Raji (cell line): ENCODE data around the gene ACSF3.

Experiments
- POLR2A ChIP-seq: IDR thresholded peaks from 2 replicates; pipeline ENCODE4 v1.6.1; 2011; ENCODE audit warnings: low read depth, low read length, control low read depth; ENCODE audit not compliant: insufficient read depth

ACSF3 gene

GRCh38 chr16:89120281-89120680 lies 26.6 kb downstream of the ACSF3 start:
- no peak for TF ChIP-seq POLR2A

- TF ChIP-seq POLR2A: no peak
These were observed 27.3 kb downstream of the ACSF3 start for GRCh38 chr16:89120921-89121351.

DNA sequence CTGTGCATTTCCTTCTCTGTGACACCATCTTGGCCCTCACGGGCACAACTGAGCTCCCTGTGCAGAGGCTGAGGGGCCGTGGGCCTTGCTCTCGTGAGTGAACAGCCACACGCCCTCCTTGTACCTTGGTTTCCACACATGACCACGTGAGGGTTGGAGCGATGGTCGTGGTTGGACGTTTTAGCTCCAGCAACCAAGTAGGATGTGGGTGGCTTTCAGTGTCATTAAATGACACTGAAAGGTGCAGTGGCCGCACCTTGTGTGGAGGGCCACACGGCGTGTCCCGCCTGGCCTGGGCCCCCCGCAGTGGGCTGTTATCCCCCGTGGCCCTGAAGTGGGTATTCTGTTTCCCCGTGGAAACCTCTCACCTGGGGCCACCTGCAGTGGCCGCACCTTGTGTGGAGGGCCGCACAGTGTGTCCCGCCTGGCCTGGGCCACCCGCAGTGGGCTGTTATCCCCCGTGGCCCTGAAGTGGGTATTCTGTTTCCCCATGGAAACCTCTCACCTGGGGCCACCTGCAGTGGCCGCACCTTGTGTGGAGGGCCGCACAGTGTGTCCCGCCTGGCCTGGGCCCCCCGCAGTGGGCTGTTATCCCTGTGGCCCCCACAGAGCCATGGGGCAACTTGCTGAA lies 28.2 kb downstream of the ACSF3 start:
- no peak for TF ChIP-seq POLR2A

DNA sequence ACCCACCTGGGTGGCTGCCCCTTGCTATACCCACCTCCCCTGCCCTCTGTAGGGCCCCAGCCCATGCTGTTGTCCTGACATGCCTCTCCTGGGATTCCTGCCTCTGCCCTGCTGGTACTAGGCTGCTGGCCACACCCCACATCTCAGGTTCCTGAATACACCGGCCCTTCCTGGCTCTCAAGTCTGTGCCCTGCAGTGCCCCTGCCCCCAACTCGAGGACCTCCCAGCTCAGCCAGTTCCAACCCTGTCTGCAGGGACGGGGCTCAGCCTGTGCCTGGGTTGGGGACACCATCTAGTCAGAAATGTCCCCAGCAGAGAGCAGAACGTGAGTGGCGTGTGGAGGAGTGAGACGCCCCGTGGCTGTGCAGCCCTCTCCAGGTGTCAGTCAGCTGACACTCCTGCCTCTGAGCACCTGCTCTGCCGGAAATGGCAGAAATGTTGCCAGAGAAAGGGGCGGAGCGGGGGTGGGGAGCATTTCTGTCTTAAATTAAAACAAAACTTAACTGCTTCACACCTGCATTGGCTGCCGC lies 28.7 kb downstream of the ACSF3 start:
- TF ChIP-seq POLR2A: no peak

DNA sequence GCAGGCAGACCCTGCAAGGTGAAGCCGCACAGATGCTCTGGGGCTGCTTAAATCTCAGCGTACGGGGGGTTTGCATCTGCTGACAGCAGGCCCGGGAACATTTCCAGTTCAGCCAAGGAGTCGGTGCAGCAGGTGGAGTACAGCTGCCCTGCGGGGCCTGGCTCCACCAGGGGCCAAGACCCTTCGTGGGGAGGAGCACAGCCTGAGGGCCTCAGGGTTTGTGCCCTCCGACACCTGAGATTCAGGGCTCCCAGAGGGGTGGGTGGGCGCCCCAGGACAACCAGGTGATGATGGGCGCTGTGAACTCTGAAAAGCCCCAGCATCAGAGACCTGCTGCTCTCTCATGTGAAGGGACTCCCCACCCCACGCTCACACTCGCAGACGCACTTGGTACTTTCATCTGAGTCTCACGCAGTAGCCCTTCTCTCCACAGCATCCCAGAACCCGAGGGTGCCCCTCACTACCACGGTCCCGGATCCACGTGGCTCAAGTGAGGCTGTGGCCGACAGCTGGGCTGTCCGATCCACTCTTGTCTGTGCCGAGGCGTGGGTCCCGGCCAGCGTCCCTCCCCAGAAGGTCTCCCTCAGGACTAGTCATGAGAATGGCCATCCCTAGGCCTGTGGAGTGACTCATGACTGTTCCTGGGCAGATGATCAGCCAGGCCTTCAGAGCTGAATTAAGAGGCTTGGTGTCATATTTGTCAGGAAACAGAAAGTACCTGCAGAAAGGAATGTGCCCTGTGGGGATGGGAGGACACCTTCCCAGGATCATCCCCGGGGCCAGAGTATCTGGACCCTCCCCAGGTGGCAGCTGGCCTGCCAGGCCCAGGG lies 29.6 kb downstream of the ACSF3 start:
- TF ChIP-seq POLR2A: no peak

DNA sequence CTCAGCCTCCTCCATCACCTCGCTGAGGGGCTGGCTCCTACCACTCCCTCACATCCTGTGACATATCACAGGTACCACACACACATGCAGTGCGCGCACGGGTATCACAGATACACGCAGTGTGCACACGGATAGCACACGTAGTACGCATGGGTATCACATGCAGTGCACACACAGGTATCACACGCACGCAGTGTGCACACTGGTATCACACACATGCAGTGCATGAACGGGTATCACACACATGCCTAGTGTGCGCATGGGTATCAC lies 30.1 kb downstream of the ACSF3 start:
- TF ChIP-seq POLR2A: no peak

DNA sequence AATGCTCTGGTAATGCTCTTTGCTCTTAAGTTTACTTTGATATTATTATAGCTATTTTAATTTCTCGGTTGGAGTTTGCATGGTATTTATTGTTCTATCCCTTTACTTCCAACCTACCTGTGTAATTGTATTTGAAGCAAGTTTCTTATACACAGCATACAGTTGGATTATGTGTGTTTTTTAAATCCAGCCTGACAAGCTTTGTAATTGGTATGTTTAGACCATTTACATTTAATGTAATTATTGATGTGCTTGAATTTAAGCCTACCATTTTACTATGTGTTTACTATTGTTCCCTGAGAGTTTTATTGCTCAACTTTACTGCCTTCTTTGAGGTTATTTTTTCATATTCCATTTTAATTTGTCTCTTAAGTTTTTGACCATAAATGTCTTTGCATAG lies 35.7 kb downstream of the ACSF3 start:
- TF ChIP-seq POLR2A: no peak

GRCh38 chr16:89130448-89130847 lies 36.8 kb downstream of the ACSF3 start:
- no peak for TF ChIP-seq POLR2A

DNA sequence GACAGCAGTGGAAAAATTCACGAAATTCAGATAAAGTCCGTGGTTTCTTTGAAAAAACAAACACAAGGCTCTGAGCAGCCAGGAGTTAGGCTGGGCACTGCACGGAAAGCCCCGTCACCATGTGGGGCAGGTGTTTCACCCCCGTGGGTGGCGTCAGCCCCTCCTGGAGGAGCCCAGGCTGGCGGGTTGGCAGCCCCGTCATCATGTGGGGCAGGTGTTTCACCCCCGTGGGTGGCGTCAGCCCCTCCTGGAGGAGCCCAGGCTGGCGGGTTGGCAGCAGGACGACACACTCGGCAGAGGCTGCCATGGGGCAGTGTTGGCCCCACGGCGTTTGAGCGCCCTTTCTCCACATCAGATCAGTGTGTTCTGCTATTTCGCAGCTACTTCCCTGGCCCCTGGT lies 38.1 kb downstream of the ACSF3 start:
- no peak for TF ChIP-seq POLR2A

DNA sequence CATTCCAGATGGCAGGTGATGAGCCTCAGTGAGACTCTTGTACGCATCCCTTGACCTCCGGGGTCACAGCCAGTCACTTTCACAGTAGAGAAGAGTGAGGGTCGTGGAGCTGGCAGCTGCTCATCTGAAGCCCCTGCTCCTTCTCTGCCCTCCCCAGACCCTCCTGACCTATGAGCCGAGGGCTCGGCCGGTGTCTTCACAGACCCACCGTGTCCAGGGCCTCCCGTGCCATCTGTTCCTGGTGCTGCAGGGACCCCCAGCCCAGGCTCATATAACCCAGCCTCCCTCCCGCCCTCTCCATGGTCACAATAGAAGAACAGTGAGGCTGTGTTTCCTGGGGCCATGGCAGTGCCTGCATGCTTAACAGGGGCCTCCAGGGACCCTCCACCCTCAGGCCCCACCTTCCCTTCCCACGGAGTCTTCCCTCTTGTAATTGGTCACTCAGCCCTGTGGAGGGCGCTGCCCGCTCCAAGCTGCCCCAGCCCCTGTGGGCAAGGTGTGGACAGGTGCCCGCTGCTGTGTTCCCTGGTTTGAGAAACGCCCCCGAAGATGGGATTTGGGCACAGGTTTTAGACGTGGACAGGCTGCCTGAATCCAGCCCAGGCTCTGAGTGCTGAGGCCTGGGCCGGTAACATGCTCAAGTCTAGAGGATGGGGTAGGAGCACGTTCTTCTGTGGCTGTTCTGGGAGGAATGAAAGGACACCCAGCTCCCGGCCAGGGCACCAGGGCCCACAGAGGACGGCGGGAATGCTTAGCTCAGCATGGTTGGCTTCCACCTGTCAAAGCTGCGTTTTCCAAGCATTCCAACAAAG lies 38.7 kb downstream of the ACSF3 start:
- no peak for TF ChIP-seq POLR2A

DNA sequence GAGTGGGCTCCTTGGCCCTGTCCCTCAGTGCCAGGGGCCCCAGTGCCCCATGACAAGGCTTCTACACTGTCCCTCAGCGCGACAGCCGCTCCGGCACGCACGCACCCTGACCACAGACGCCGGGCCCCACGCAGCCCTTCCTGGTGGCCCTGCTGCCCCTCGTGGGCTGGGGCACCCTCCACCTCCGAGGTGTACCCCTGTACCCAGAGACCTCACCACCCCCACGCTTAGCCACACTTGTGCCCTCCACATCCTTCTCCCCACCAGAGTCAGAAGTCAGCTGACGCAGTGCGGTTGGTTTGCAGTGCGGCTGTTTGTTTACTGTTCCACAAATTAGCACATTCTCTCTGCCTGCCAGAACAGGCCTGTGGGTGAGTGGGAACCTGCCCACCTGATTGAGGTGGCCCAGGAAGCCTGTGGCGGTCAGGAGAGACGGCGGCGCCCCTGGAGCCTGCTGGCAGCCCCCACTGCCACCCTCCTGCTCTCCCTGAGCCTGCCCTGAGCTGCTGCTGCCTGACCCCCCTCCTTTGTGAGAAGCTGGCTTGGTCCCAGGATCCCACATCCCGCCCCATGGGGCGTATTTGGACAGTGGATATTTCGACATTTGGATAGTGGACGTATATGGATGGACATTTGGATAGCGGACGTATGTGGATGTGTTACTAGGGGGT lies 39.9 kb downstream of the ACSF3 start:
- TF ChIP-seq POLR2A: no peak

DNA sequence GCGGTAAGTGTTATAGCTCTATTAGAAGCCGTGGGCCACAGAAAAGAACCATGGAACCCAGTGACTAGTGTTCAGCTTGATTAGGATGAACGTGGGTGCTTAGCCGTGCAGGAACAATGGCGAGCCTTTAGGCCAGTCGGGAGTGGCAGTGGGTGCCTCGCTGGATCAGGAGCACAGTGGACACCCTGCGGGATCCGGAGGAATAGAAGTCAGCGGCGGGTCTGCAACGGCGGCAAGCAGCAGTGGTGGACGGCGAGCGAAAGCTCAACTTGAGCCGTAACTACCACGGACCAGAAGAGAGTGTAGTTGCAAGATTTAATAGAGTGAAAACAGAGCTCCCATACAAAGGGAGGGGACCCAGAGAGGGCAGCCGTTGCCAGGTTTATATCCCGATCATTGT lies 40.6 kb downstream of the ACSF3 start:
- no peak for TF ChIP-seq POLR2A

- TF ChIP-seq POLR2A: no peak
These were observed 41.5 kb downstream of the ACSF3 start for GRCh38 chr16:89135166-89135565.

DNA sequence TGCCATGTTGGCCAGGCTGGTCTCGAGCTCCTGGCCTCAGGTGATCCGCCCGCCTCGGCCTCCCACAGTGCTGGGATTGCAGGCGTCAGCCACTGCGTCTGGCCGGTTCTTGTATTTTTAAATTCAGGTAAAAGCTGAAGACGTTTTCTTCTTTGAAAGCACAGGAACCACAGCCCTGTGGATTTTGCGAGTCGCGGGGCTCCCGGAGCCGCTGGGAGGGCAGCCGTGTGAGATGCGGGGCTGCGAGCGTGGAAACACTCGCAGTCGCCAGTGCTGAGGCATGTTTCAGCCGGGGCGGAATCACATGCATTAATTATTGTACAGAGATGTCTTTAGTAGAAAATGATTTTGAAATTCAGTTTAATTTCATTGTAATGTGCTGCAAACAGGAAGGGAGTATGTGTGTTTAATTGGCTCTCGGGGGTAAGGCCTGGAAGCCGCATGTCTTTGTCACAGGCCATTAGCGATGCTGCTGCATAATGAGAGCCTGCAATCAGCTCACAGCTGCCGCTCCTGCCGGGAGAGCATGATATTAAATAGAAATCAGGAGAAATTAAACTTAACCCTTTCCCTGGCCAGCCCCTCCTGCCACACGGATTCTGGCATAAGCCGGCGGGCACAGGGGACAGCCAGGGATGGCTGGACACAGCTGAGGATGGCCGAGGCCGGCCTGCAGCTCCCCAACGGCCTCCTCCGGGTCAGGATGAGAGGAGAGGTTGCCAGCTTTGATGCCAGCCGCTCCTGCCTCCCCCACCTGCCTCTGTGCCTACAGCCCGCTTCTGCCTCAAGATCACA lies 42.5 kb downstream of the ACSF3 start:
- no peak for TF ChIP-seq POLR2A
